ENCODE measurements around the gene HHLA2.

HHLA2 gene

DNA sequence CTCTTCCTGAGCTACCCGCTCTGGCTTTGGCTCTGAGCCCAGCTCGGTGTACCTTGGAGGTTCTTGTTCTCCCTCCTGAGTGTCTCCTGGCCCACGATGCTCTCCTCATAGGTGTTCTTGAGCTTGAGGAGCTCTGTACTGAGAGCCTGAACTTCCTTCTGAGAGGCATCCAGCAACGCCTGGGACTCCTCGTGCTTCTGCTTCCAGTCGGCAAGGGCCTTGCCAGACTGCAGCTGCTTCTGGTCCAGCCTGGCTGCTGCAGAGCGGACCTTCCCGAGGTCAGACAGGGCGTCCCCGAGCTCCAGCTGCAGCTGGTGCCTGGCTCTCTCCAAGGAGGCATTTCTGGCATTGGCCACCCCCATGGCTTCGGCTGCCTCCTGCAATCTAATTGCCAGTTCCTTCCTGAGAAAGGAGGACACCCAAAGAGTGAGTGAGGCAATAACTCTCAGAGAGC, 114.2 kb downstream of the HHLA2 start:
- Histone ChIP-seq H3K27ac (replicated peaks; ENCODE audit: low read length) (no peak overlapping the region), H3K4ac (ENCODE audit: low read length) (no peak overlapping the region), H3K4me3 (ENCODE audit: low read length in 2 of 2) (no peak overlapping the region), H4K91ac (ENCODE audit: low read depth, low read length, poor library complexity) (no peak overlapping the region), H2BK12ac (ENCODE audit: low read length) (no peak overlapping the region), H3K4me2 (ENCODE audit: insufficient read depth, low read length, poor library complexity, severe bottlenecking) (no peak overlapping the region), H4K8ac (ENCODE audit: low read depth, low read length) (no peak overlapping the region), H3K27me3 (ENCODE audit: control insufficient read depth in 3 of 3, insufficient read depth in 3 of 3, low read depth in 1 of 3, low read length in 3 of 3) (no peaks in the 10 kb centered on the region), H2AFZ (ENCODE audit: low read length) (no peak overlapping the region), H2AK5ac (ENCODE audit: low read depth, low read length) (peak overlapping the region; percentile 41), H3K18ac (ENCODE audit: low read length) (no peak overlapping the region), H2BK120ac (ENCODE audit: low read depth, low read length) (no peak overlapping the region), H3K23ac (ENCODE audit: low read depth, low read length, poor library complexity) (no peak overlapping the region), H3K4me1 (ENCODE audit: control insufficient read depth in 2 of 2, insufficient read depth in 1 of 2, low read depth in 1 of 2, low read length in 2 of 2) (no peaks in the 10 kb centered on the region), H3K9me3 (replicated peaks in 1 of 2; ENCODE audit: control insufficient read depth in 2 of 2, insufficient read depth in 1 of 2, low read depth in 1 of 2, low read length in 2 of 2) (peaks cover 3% of the 10 kb centered on the region in 2 donors), H3K9ac (ENCODE audit: low read depth, low read length, poor library complexity) (no peak overlapping the region), H3K14ac (ENCODE audit: low read length) (no peak overlapping the region), H2BK15ac (ENCODE audit: low read length) (no peak overlapping the region), H3K36me3 (replicated peaks in 1 of 2; ENCODE audit: control insufficient read depth in 2 of 2, insufficient read depth in 2 of 2, low read length in 2 of 2) (no peaks in the 10 kb centered on the region), H2BK5ac (ENCODE audit: low read length) (no peak overlapping the region), H3K79me1 (ENCODE audit: low read depth, low read length) (no peaks in the 10 kb centered on the region)
- DNase-seq (ENCODE audit: low spot score) = no peak
- WGBS, 2 donors (ENCODE audit: extremely low coverage in 2 of 2, insufficient read length in 2 of 2, insufficient replicate concordance in 1 of 2) = no CpG with 5 or more reads among the region's 11 CpGs

DNA sequence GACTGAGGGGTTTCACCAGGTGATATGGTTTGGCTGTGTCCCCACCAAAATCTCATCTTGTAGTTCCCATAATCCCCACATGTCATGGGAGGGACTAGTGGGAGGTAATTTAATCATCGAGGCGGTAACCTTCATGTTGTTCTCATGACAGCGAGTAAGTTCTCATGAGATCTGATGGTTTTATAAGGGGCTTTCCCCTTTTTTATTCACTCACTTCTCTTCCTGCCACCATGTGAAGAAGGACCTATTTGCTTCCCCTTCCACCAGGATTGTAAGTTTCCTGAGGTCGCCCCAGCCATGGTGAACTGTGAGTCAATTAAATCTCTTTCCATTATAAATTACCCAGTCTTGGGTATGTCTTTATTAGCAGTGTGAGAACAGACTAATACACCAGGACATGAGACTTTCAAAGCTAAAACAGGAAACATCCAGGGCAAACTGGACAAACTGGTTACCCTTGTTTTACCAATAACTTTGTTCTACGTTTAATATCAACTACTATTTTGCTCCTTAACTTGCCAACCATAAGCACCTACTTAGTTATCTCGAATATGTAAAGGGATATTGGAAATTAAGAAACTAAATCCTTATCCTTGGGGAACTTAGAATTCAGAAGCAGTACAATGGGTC, 115.9 kb downstream of the HHLA2 start:
- Histone ChIP-seq H3K4me1 (ENCODE audit: control insufficient read depth in 2 of 2, insufficient read depth in 1 of 2, low read depth in 1 of 2, low read length in 2 of 2) (no peaks in the 10 kb centered on the region), H2BK120ac (ENCODE audit: low read depth, low read length) (no peak overlapping the region), H3K14ac (ENCODE audit: low read length) (no peak overlapping the region), H2AK5ac (ENCODE audit: low read depth, low read length) (no peak overlapping the region), H3K9me3 (replicated peaks in 1 of 2; ENCODE audit: control insufficient read depth in 2 of 2, insufficient read depth in 1 of 2, low read depth in 1 of 2, low read length in 2 of 2) (peaks cover 3% of the 10 kb centered on the region in 2 donors), H3K27me3 (ENCODE audit: control insufficient read depth in 3 of 3, insufficient read depth in 3 of 3, low read depth in 1 of 3, low read length in 3 of 3) (no peaks in the 10 kb centered on the region), H3K36me3 (replicated peaks in 1 of 2; ENCODE audit: control insufficient read depth in 2 of 2, insufficient read depth in 2 of 2, low read length in 2 of 2) (no peaks in the 10 kb centered on the region), H4K8ac (ENCODE audit: low read depth, low read length) (no peak overlapping the region), H3K4me2 (ENCODE audit: insufficient read depth, low read length, poor library complexity, severe bottlenecking) (no peak overlapping the region), H4K91ac (ENCODE audit: low read depth, low read length, poor library complexity) (no peak overlapping the region), H2BK12ac (ENCODE audit: low read length) (no peak overlapping the region), H3K79me1 (ENCODE audit: low read depth, low read length) (no peaks in the 10 kb centered on the region), H3K4ac (ENCODE audit: low read length) (no peak overlapping the region), H3K23ac (ENCODE audit: low read depth, low read length, poor library complexity) (no peak overlapping the region), H2BK5ac (ENCODE audit: low read length) (no peak overlapping the region), H3K9ac (ENCODE audit: low read depth, low read length, poor library complexity) (no peak overlapping the region), H2AFZ (ENCODE audit: low read length) (no peak overlapping the region), H2BK15ac (ENCODE audit: low read length) (no peak overlapping the region), H3K18ac (ENCODE audit: low read length) (no peak overlapping the region), H3K27ac (replicated peaks; ENCODE audit: low read length) (no peak overlapping the region), H3K4me3 (ENCODE audit: low read length in 2 of 2) (no peak overlapping the region)
- DNase-seq (ENCODE audit: low spot score) = no peak
- no CpG with 5 or more reads among the region's 6 CpGs for WGBS, 2 donors (ENCODE audit: extremely low coverage in 2 of 2, insufficient read length in 2 of 2, insufficient replicate concordance in 1 of 2)

GRCh38 chr3:108414007-108414406, 117.7 kb downstream of the HHLA2 start:
- Histone ChIP-seq H4K91ac (ENCODE audit: low read depth, low read length, poor library complexity) (no peak overlapping the region), H3K4me2 (ENCODE audit: insufficient read depth, low read length, poor library complexity, severe bottlenecking) (no peak overlapping the region), H3K9me3 (replicated peaks in 1 of 2; ENCODE audit: control insufficient read depth in 2 of 2, insufficient read depth in 1 of 2, low read depth in 1 of 2, low read length in 2 of 2) (peaks cover 3% of the 10 kb centered on the region in 2 donors), H2BK5ac (ENCODE audit: low read length) (no peak overlapping the region), H2AK5ac (ENCODE audit: low read depth, low read length) (no peak overlapping the region), H2AFZ (ENCODE audit: low read length) (no peak overlapping the region), H2BK120ac (ENCODE audit: low read depth, low read length) (no peak overlapping the region), H3K23ac (ENCODE audit: low read depth, low read length, poor library complexity) (no peak overlapping the region), H3K4me1 (ENCODE audit: control insufficient read depth in 2 of 2, insufficient read depth in 1 of 2, low read depth in 1 of 2, low read length in 2 of 2) (no peaks in the 10 kb centered on the region), H3K27ac (replicated peaks; ENCODE audit: low read length) (no peak overlapping the region), H4K8ac (ENCODE audit: low read depth, low read length) (no peak overlapping the region), H3K14ac (ENCODE audit: low read length) (no peak overlapping the region), H2BK15ac (ENCODE audit: low read length) (no peak overlapping the region), H3K9ac (ENCODE audit: low read depth, low read length, poor library complexity) (no peak overlapping the region), H3K36me3 (replicated peaks in 1 of 2; ENCODE audit: control insufficient read depth in 2 of 2, insufficient read depth in 2 of 2, low read length in 2 of 2) (no peaks in the 10 kb centered on the region), H3K4ac (ENCODE audit: low read length) (no peak overlapping the region), H2BK12ac (ENCODE audit: low read length) (no peak overlapping the region), H3K79me1 (ENCODE audit: low read depth, low read length) (no peaks in the 10 kb centered on the region), H3K18ac (ENCODE audit: low read length) (no peak overlapping the region), H3K4me3 (ENCODE audit: low read length in 2 of 2) (no peak overlapping the region), H3K27me3 (ENCODE audit: control insufficient read depth in 3 of 3, insufficient read depth in 3 of 3, low read depth in 1 of 3, low read length in 3 of 3) (no peaks in the 10 kb centered on the region)
- DNase-seq (ENCODE audit: low spot score) = no peak
- no CpG with 5 or more reads among the region's 5 CpGs for WGBS, 2 donors (ENCODE audit: extremely low coverage in 2 of 2, insufficient read length in 2 of 2, insufficient replicate concordance in 1 of 2)

- Histone ChIP-seq H3K27me3 (ENCODE audit: control insufficient read depth in 3 of 3, insufficient read depth in 3 of 3, low read depth in 1 of 3, low read length in 3 of 3) (no peaks in the 10 kb centered on the region), H3K4me1 (ENCODE audit: control insufficient read depth in 2 of 2, insufficient read depth in 1 of 2, low read depth in 1 of 2, low read length in 2 of 2) (no peaks in the 10 kb centered on the region), H2AFZ (ENCODE audit: low read length) (no peak overlapping the region), H4K8ac (ENCODE audit: low read depth, low read length) (no peak overlapping the region), H2BK15ac (ENCODE audit: low read length) (no peak overlapping the region), H3K4me3 (ENCODE audit: low read length in 2 of 2) (no peak overlapping the region), H2BK12ac (ENCODE audit: low read length) (no peak overlapping the region), H3K4me2 (ENCODE audit: insufficient read depth, low read length, poor library complexity, severe bottlenecking) (no peak overlapping the region), H2AK5ac (ENCODE audit: low read depth, low read length) (no peak overlapping the region), H3K18ac (ENCODE audit: low read length) (peak overlapping the region; percentile 80), H3K14ac (ENCODE audit: low read length) (no peak overlapping the region), H2BK120ac (ENCODE audit: low read depth, low read length) (no peak overlapping the region), H3K36me3 (replicated peaks in 1 of 2; ENCODE audit: control insufficient read depth in 2 of 2, insufficient read depth in 2 of 2, low read length in 2 of 2) (no peaks in the 10 kb centered on the region), H3K9ac (ENCODE audit: low read depth, low read length, poor library complexity) (no peak overlapping the region), H3K23ac (ENCODE audit: low read depth, low read length, poor library complexity) (no peak overlapping the region), H3K9me3 (replicated peaks in 1 of 2; ENCODE audit: control insufficient read depth in 2 of 2, insufficient read depth in 1 of 2, low read depth in 1 of 2, low read length in 2 of 2) (peaks cover under 1% of the 10 kb centered on the region in 2 donors), H3K79me1 (ENCODE audit: low read depth, low read length) (no peaks in the 10 kb centered on the region), H4K91ac (ENCODE audit: low read depth, low read length, poor library complexity) (no peak overlapping the region), H2BK5ac (ENCODE audit: low read length) (no peak overlapping the region), H3K27ac (replicated peaks; ENCODE audit: low read length) (no peak overlapping the region), H3K4ac (ENCODE audit: low read length) (no peak overlapping the region)
- no CpG with 5 or more reads among the region's 3 CpGs for WGBS, 2 donors (ENCODE audit: extremely low coverage in 2 of 2, insufficient read length in 2 of 2, insufficient replicate concordance in 1 of 2)
- DNase-seq (ENCODE audit: low spot score) = no peak
Measured at GRCh38 chr3:108415661-108416060, 119.3 kb downstream of the HHLA2 start.

Data from neuronal stem cell (in vitro differentiated cells).